HPDE6-E6E7 (cell line): ENCODE data around the gene CTSD.
"Not testable (repeated sequence)": the region's sequence is repeated elsewhere in the genome, so short reads cannot be mapped to it uniquely, and the experiment has no call there.

Experiments used
- DNase-seq: peaks from one replicate; pipeline ENCODE4 v3.0.0; 2011; ENCODE audit warnings: missing footprints; ENCODE audit errors: extremely low spot score

CTSD gene

GRCh38 chr11:1770061-1770460, 6.3 kb upstream of the CTSD start:
- no peak for DNase-seq

- not testable (repeated sequence) for DNase-seq
Observed at GRCh38 chr11:1769304-1769936, 5.7 kb upstream of the CTSD start.

- no peak for DNase-seq
Observed at GRCh38 chr11:1768141-1768469, 4.4 kb upstream of the CTSD start.

- DNase-seq = no peak
Observed at GRCh38 chr11:1767399-1768140, 3.8 kb upstream of the CTSD start.

GRCh38 chr11:1766719-1767398, 3.1 kb upstream of the CTSD start:
- no peak for DNase-seq

GRCh38 chr11:1765871-1766718, 2.4 kb upstream of the CTSD start:
- no peak for DNase-seq

GRCh38 chr11:1763336-1763795, 361 bp downstream of the CTSD start:
- DNase-seq = no peak

- no peak for DNase-seq
Observed at GRCh38 chr11:1762537-1763302, 1.0 kb downstream of the CTSD start.

GRCh38 chr11:1761857-1762536, 1.7 kb downstream of the CTSD start:
- no peak for DNase-seq

GRCh38 chr11:1761110-1761856, 2.4 kb downstream of the CTSD start:
- DNase-seq = no peak

GRCh38 chr11:1760351-1761109, 3.2 kb downstream of the CTSD start:
- DNase-seq = no peak

GRCh38 chr11:1759851-1760220, 3.9 kb downstream of the CTSD start:
- DNase-seq = no peak

- DNase-seq = no peak
Observed at GRCh38 chr11:1759151-1759850, 4.4 kb downstream of the CTSD start.

- DNase-seq = no peak
Observed at GRCh38 chr11:1758611-1759150, 5.0 kb downstream of the CTSD start.

GRCh38 chr11:1757861-1758610, 5.7 kb downstream of the CTSD start:
- no peak for DNase-seq

GRCh38 chr11:1756791-1757771, 6.6 kb downstream of the CTSD start:
- DNase-seq = no peak
